Activated CD8-positive, alpha-beta T cell treated with anti-CD3 and anti-CD28 coated beads for 36 hours (primary cell): ENCODE data around the gene GGA3. TPM values are rescaled to one million over a fixed set of nuclear protein-coding genes. Genes with fewer than 3 reads are reported as not detected.
"Not testable (repeated sequence)": the region's sequence is repeated elsewhere in the genome, so short reads cannot be mapped to it uniquely, and the experiment has no call there.

Experiments used
- ATAC-seq: fragments of 200-7000 bp; cut with Tn5 transposase; one replicate; pipeline ENCODE4 v1.10.0; 2021; ENCODE audit warnings: mild to moderate bottlenecking, moderate library complexity
- CTCF ChIA-PET: fragments of 350-600 bp; sonication (Branson Sonifier 250); formaldehyde crosslinking; loops from one replicate; lab custom pipeline; 2021; ENCODE audit warnings: antibody characterized with exemption; lab: Charles Lee
- POLR2A ChIA-PET: fragments of 350-600 bp; sonication (Branson Sonifier 250); formaldehyde crosslinking; loops from one replicate; lab custom pipeline; 2021; ENCODE audit warnings: antibody characterized with exemption; lab: Charles Lee
- DNase-seq: peaks from one replicate; pipeline ENCODE4 v3.0.0-alpha.2; 2020
- H3K27ac Mint-ChIP-seq: one replicate; pipeline ENCODE4 v1.8.0; 2021; ENCODE audit warnings: mild to moderate bottlenecking, mixed read lengths
- H3K27me3 Mint-ChIP-seq: one replicate; pipeline ENCODE4 v1.8.0; 2021; ENCODE audit warnings: mixed read lengths
- H3K36me3 Mint-ChIP-seq: one replicate; pipeline ENCODE4 v1.8.0; 2021; ENCODE audit warnings: low read depth, mixed read lengths
- H3K4me1 Mint-ChIP-seq: one replicate; pipeline ENCODE4 v1.8.0; 2021; ENCODE audit warnings: low read depth, mixed read lengths
- H3K4me3 Mint-ChIP-seq: one replicate; pipeline ENCODE4 v1.8.0; 2021; ENCODE audit warnings: mild to moderate bottlenecking, moderate library complexity, mixed read lengths
- H3K9me3 Mint-ChIP-seq: one replicate; pipeline ENCODE4 v1.8.0; 2021; ENCODE audit warnings: mixed read lengths
- CTCF ChIP-seq: fragments of 200-600 bp; IDR thresholded peaks from one replicate; pipeline ENCODE4 v1.8.0; 2022; ENCODE audit warnings: antibody characterized with exemption, mild to moderate bottlenecking
- intact Hi-C: fragments of 100-400 bp; cut with micrococcal nuclease; formaldehyde crosslinking; loops from one replicate; pipeline ENCODE4 v1.10.0; 2022
- total RNA-seq, 2 experiments: library from RNA; stranded (reverse); gene quantifications; one replicate each; pipeline ENCODE4 v1.2.3, GENCODE V29; 2021

Gene GGA3
- total RNA-seq, 2 experiments from 2014 or later, result 65.5 to 65.8 TPM

DNA sequence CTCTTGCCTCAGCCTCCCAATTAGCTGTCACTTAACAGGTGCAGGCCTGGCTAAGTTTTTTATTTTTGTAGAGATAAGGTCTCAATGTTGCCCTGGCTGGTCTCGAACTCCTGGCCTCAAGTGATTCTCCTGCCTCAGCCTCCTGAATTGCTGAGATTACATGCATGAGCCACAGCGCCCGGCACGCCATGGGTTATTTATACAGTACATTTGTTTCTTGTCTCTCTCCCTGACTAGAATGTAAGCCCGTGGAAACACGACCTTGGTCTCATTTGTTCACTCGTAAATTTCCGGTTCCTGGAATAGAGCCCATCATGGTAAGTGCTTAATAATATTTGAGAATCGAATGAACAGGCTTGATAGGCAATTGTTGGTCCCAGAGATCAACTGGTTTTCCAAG lies 25.8 kb upstream of the GGA3 start:
- H3K27me3 Mint-ChIP-seq, result no peaks in the 10 kb centered on the region
- ChIA-PET CTCF (interaction anchor here (4.7 kb wide), 1 partner anchor 125 kb away, joined by 45 read pairs; no protein-coding TSS in a partner anchor), POLR2A (interaction anchor here (0.7 to 7.1 kb wide), 2 partner anchors 16 to 458 kb away, joined by 3 to 78 read pairs; partner anchors contain the start of gene MIF4GD)
- H3K36me3 Mint-ChIP-seq, result peaks cover 33% of the 10 kb centered on the region
- DNase-seq (no peak), ATAC-seq (no peak)
- no peak overlapping the region for H3K27ac Mint-ChIP-seq
- no peak for TF ChIP-seq CTCF
- intact Hi-C loops, result no loop called here
- H3K4me3 Mint-ChIP-seq, result peak overlapping the region; percentile 89
- H3K4me1 Mint-ChIP-seq, result peaks cover 27% of the 10 kb centered on the region
- no peaks in the 10 kb centered on the region for H3K9me3 Mint-ChIP-seq

DNA sequence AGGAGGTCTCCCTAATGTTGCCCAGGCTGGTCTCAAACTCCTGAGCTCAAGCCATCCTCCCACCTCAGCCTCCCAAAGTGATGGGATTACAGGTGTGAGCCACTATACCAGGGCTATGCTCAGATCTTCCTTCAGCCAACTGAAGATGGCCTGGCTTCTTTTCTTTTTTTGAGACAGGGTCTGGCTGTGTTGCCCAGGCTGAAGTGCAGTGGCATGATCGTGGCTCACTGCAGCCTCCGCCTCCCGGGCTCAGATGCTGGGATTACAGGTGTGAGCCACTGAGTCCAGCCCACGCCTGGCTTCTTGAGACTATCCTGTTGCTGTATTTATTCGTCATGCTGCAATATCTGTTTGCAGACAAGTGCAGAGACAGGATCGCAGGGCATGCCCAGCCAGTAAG lies 23.7 kb upstream of the GGA3 start:
- no peak for TF ChIP-seq CTCF
- H3K27ac Mint-ChIP-seq, result no peak overlapping the region
- ChIA-PET CTCF (interaction anchor here (1.1 to 1.4 kb wide), 2 partner anchors 14 to 128 kb away, joined by 4 to 9 read pairs; partner anchors contain the start of gene MIF4GD), POLR2A (interaction anchor here (0.6 to 7.1 kb wide), 4 partner anchors 9 to 254 kb away, joined by 3 to 78 read pairs (median 4); partner anchors contain the start of gene MIF4GD)
- H3K4me3 Mint-ChIP-seq, result no peak overlapping the region
- H3K9me3 Mint-ChIP-seq, result no peaks in the 10 kb centered on the region
- DNase-seq (no peak), ATAC-seq (no peak)
- H3K4me1 Mint-ChIP-seq, result peaks cover 22% of the 10 kb centered on the region
- peaks cover 40% of the 10 kb centered on the region for H3K36me3 Mint-ChIP-seq
- no peaks in the 10 kb centered on the region for H3K27me3 Mint-ChIP-seq
- intact Hi-C loops, result no loop called here

GRCh38 chr17:75280189-75280588 lies 18.8 kb upstream of the GGA3 start:
- ChIA-PET POLR2A (interaction anchor here (4.1 kb wide), 1 partner anchor 9 kb away, joined by 28 read pairs; the partner anchor contains the start of gene MIF4GD), CTCF (interaction anchor here (1.2 to 4.6 kb wide), 3 partner anchors 9 to 40 kb away, joined by 5 to 21 read pairs (median 6); partner anchors contain the start of genes MIF4GD and SLC25A19)
- H3K27ac Mint-ChIP-seq, H3K4me1 Mint-ChIP-seq, H3K9me3 Mint-ChIP-seq, H3K4me3 Mint-ChIP-seq, intact Hi-C loops, H3K27me3 Mint-ChIP-seq, DNase-seq, ATAC-seq: not testable (repeated sequence)
- peaks cover 33% of the 10 kb centered on the region for H3K36me3 Mint-ChIP-seq

DNA sequence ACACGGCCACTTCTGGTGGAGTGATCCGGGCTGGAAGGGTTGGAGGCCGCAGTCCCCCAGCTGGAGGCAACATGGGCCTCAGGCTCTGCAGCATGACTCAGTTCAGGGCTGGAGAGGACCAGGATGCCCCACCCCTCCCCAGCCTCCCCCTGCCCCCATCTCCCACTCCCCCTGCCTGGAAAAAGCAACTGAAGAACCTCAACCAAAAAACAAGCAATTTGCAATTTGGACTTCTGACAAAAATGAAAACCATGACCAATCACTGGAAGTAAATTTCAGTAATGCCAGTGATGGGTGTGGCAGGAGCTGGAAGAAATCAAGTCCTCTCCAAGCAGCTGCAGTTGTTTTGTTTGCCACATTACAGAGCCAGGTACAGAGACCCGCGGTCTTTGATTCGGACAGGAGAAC lies 16.3 kb upstream of the GGA3 start:
- H3K4me3 Mint-ChIP-seq, result no peak overlapping the region
- TF ChIP-seq CTCF, result no peak
- H3K36me3 Mint-ChIP-seq, result peaks cover 40% of the 10 kb centered on the region
- CTCF ChIA-PET, result interaction anchor here (0.9 to 1.0 kb wide), 3 partner anchors 11 to 347 kb away, joined by 3 read pairs; no protein-coding TSS in a partner anchor
- ATAC-seq (no peak), DNase-seq (no peak)
- H3K27ac Mint-ChIP-seq, result no peak overlapping the region
- H3K27me3 Mint-ChIP-seq, result no peaks in the 10 kb centered on the region
- POLR2A ChIA-PET, result interaction anchor here (0.5 to 1.5 kb wide), 4 partner anchors 12 to 129 kb away, joined by 3 to 9 read pairs (median 3); partner anchors contain the start of gene SLC25A19
- H3K9me3 Mint-ChIP-seq, result no peaks in the 10 kb centered on the region
- intact Hi-C loops, result no loop called here
- H3K4me1 Mint-ChIP-seq, result peaks cover 8% of the 10 kb centered on the region

DNA sequence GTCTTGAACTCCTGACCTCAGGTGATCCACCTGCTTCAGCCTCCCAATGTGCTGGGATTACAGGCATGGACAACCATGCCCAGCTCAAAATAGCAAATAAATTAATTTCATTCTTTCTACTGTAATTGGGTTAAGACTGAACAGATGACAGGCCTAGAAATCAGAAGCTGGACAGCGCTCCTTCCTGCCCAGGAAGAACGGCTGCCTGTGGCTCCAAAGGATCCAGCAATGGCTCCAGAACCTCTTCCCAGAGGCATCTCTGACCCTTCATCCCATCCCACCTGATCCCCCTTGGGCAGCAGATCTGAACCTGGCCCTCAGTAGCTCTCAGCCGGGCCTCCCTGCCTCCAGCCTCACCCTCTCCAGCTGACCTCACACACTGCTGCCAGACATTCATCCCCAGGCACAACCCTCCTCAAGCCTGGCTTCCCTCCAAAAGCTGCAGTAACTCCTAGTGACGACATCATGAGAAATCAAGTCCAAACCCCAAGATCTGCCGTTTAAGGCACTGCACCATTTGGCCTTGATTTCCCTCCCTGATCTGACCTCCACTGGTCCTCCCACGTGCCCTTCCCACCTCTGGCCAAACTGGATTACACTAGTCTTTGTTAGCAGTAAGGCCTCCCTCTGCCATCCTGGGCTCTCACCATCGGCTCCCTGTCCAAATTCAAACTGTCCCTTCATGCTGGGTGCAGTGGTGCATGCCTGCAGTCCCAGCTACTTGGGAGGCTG lies 12.7 kb upstream of the GGA3 start:
- Mint-ChIP-seq H3K4me3 (no peak overlapping the region), H3K9me3 (no peaks in the 10 kb centered on the region), H3K27ac (no peak overlapping the region), H3K4me1 (peaks cover 22% of the 10 kb centered on the region), H3K36me3 (peaks cover 39% of the 10 kb centered on the region), H3K27me3 (no peaks in the 10 kb centered on the region)
- POLR2A ChIA-PET, result interaction anchor here (1.0 to 7.2 kb wide), 3 partner anchors 12 to 160 kb away, joined by 3 to 105 read pairs (median 78); partner anchors contain the start of genes GGA3, MRPS7 and SLC25A19
- intact Hi-C loops, result no loop called here
- no peak for TF ChIP-seq CTCF
- CTCF ChIA-PET, result interaction anchor here (0.7 to 6.5 kb wide), 2 partner anchors 13 to 34 kb away, joined by 3 to 107 read pairs; partner anchors contain the start of genes GGA3 and MRPS7
- ATAC-seq (no peak), DNase-seq (no peak)
